ENCODE measurements around the gene TM2D1. TPM values are rescaled to one million over a fixed set of nuclear protein-coding genes. Genes with fewer than 3 reads are reported as not detected.
A peak's percentile ranks its signal among the peaks of the same experiment; 100 is the strongest.

Gene TM2D1
- 10 to 100 TPM in 11 of 12 donors, not detected in 1; 44.9 to 80.1 (median 62.9) TPM for polyA plus RNA-seq (ENCODE audit: insufficient read length in 12 of 12)
- long read RNA-seq, donor 1, transcript TM2D1-212 (7 exons, 969 nt): major isoform, 15 of 18 reads
- long read RNA-seq, donor 1, partial matches to known transcripts: 0 of 18 reads
- long read RNA-seq, donor 1, other reads (novel, unspliced or antisense): 0 of 18 reads
- long read RNA-seq, donor 2, transcript TM2D1-212 (7 exons, 969 nt): major isoform, 19 of 19 reads
- long read RNA-seq, donor 2, partial matches to known transcripts: 0 of 19 reads
- long read RNA-seq, donor 2, other reads (novel, unspliced or antisense): 0 of 19 reads
- long read RNA-seq, donor 3, transcript TM2D1-212 (7 exons, 969 nt): major isoform, 9 of 9 reads
- long read RNA-seq, donor 3, partial matches to known transcripts: 0 of 9 reads
- long read RNA-seq, donor 3, other reads (novel, unspliced or antisense): 0 of 9 reads
- long read RNA-seq, donor 4, transcript TM2D1-212 (7 exons, 969 nt): major isoform, 10 of 11 reads
- long read RNA-seq, donor 4, partial matches to known transcripts: 0 of 11 reads
- long read RNA-seq, donor 4, other reads (novel, unspliced or antisense): 0 of 11 reads
- long read RNA-seq, donor 5, transcript TM2D1-212 (7 exons, 969 nt): major isoform, 22 of 24 reads
- long read RNA-seq, donor 5, partial matches to known transcripts: 0 of 24 reads
- long read RNA-seq, donor 5, other reads (novel, unspliced or antisense): 0 of 24 reads
- long read RNA-seq, donor 6, transcript TM2D1-212 (7 exons, 969 nt): major isoform, 15 of 16 reads
- long read RNA-seq, donor 6, partial matches to known transcripts: 0 of 16 reads
- long read RNA-seq, donor 6, other reads (novel, unspliced or antisense): 0 of 16 reads
- long read RNA-seq, donor 7, transcript TM2D1-212 (7 exons, 969 nt): major isoform, 10 of 15 reads
- long read RNA-seq, donor 7, partial matches to known transcripts: 0 of 15 reads
- long read RNA-seq, donor 7, other reads (novel, unspliced or antisense): 5 of 15 reads
- long read RNA-seq, donor 8, transcript TM2D1-212 (7 exons, 969 nt): major isoform, 26 of 35 reads
- long read RNA-seq, donor 8, partial matches to known transcripts: 7 of 35 reads
- long read RNA-seq, donor 8, other reads (novel, unspliced or antisense): 0 of 35 reads
- long read RNA-seq, donor 9, transcript TM2D1-212 (7 exons, 969 nt): major isoform, 14 of 16 reads
- long read RNA-seq, donor 9, partial matches to known transcripts: 0 of 16 reads
- long read RNA-seq, donor 9, other reads (novel, unspliced or antisense): 0 of 16 reads
- long read RNA-seq, donor 10, transcript TM2D1-212 (7 exons, 969 nt): major isoform, 10 of 10 reads
- long read RNA-seq, donor 10, partial matches to known transcripts: 0 of 10 reads
- long read RNA-seq, donor 10, other reads (novel, unspliced or antisense): 0 of 10 reads
- long read RNA-seq, donor 11, transcript TM2D1-212 (7 exons, 969 nt): major isoform, 26 of 29 reads
- long read RNA-seq, donor 11, partial matches to known transcripts: 0 of 29 reads
- long read RNA-seq, donor 11, other reads (novel, unspliced or antisense): 0 of 29 reads

- peak; percentile 93 for DNase-seq
Measured at GRCh38 chr1:61724813-61725694, at the start of gene TM2D1. Gene TM2D1, minus strand, starts transcription at chr1:61725141. Its CDS starts 21 bp downstream, at chr1:61725120.

GRCh38 chr1:61770131-61770530, 45.2 kb upstream of the TM2D1 start:
- DNase-seq: no peak

GRCh38 chr1:61757950-61758349, 33.0 kb upstream of the TM2D1 start:
- DNase-seq: no peak

- DNase-seq: no peak
Measured at GRCh38 chr1:61756773-61757172, 31.8 kb upstream of the TM2D1 start.

GRCh38 chr1:61754545-61754944, 29.6 kb upstream of the TM2D1 start:
- DNase-seq: no peak

- no peak for DNase-seq
Measured at GRCh38 chr1:61753998-61754508, 29.1 kb upstream of the TM2D1 start.

- no peak for DNase-seq
Measured at GRCh38 chr1:61752921-61753389, 28.0 kb upstream of the TM2D1 start.

- DNase-seq: no peak
Measured at GRCh38 chr1:61749574-61749973, 24.6 kb upstream of the TM2D1 start.

GRCh38 chr1:61748566-61748965, 23.6 kb upstream of the TM2D1 start:
- DNase-seq: no peak

GRCh38 chr1:61746813-61747212, 21.9 kb upstream of the TM2D1 start:
- DNase-seq: no peak

GRCh38 chr1:61743716-61744580, 19.0 kb upstream of the TM2D1 start:
- no peak for DNase-seq

- DNase-seq: no peak
Measured at GRCh38 chr1:61743431-61743705, 18.4 kb upstream of the TM2D1 start.

- DNase-seq: peak; percentile 59
Measured at GRCh38 chr1:61742620-61743430, 17.9 kb upstream of the TM2D1 start.

GRCh38 chr1:61741711-61742619, 17.0 kb upstream of the TM2D1 start, which contains the start of gene PATJ:
Gene PATJ, plus strand, starts transcription at chr1:61742480. Its CDS starts 20,413 bp downstream, at chr1:61762893.
- peak; percentile 45 for DNase-seq

- no peak for DNase-seq
Measured at GRCh38 chr1:61740751-61741700, 16.1 kb upstream of the TM2D1 start.

GRCh38 chr1:61732726-61733125, 7.8 kb upstream of the TM2D1 start:
- no peak for DNase-seq
